GM19452 (cell line): Measurements from ENCODE around the gene VEZT.

ENCODE experiments used
- ATAC-seq: cut with Tn5 transposase; IDR thresholded peaks from one replicate; pipeline ENCODE4 v1.9.1; 2021; ENCODE audit not compliant: unreplicated experiment

The VEZT gene

GRCh38 chr12:95197636-95198035 lies 20.0 kb upstream of the VEZT start:
- no peak for ATAC-seq

GRCh38 chr12:95198914-95199313 lies 18.7 kb upstream of the VEZT start:
- no peak for ATAC-seq

- ATAC-seq = no peak
Observed at GRCh38 chr12:95200128-95200894, 17.3 kb upstream of the VEZT start.

GRCh38 chr12:95201056-95201670 lies 16.4 kb upstream of the VEZT start:
- no peak for ATAC-seq

- ATAC-seq = no peak
Observed at GRCh38 chr12:95202691-95203486, 14.7 kb upstream of the VEZT start.

- no peak for ATAC-seq
Observed at GRCh38 chr12:95203487-95204030, 14.0 kb upstream of the VEZT start.

- no peak for ATAC-seq
Observed at GRCh38 chr12:95204141-95204866, 13.3 kb upstream of the VEZT start.

GRCh38 chr12:95205016-95205624 lies 12.5 kb upstream of the VEZT start:
- no peak for ATAC-seq

GRCh38 chr12:95205685-95206084 lies 11.9 kb upstream of the VEZT start:
- no peak for ATAC-seq

GRCh38 chr12:95206916-95207315 lies 10.7 kb upstream of the VEZT start:
- no peak for ATAC-seq

- no peak for ATAC-seq
Observed at GRCh38 chr12:95207407-95207806, 10.2 kb upstream of the VEZT start.

GRCh38 chr12:95208678-95209077 lies 8.9 kb upstream of the VEZT start:
- no peak for ATAC-seq

GRCh38 chr12:95212586-95212985 lies 5.0 kb upstream of the VEZT start:
- ATAC-seq = no peak

GRCh38 chr12:95213119-95213518 lies 4.5 kb upstream of the VEZT start:
- ATAC-seq = no peak

- ATAC-seq = no peak
Observed at GRCh38 chr12:95213928-95214327, 3.7 kb upstream of the VEZT start.

GRCh38 chr12:95214466-95214865 lies 3.1 kb upstream of the VEZT start:
- ATAC-seq = no peak

GRCh38 chr12:95215949-95216348 lies 1.7 kb upstream of the VEZT start:
- ATAC-seq = no peak

- peak; percentile 27 for ATAC-seq
Observed at GRCh38 chr12:95216711-95217376, 763 bp upstream of the VEZT start.

GRCh38 chr12:95218150-95219133 lies 835 bp downstream of the VEZT start:
- ATAC-seq = peak; percentile 1
